ENCODE results near the gene PTPRG.

- TF ChIP-seq CTCF (conservative IDR thresholded peaks at IDR 0.05) (no peak), ZFX (IDR thresholded peaks at IDR 0.05) (no peak)
Observed at GRCh38 chr3:61594964-61595285, 33.6 kb downstream of the PTPRG start.
